Smooth muscle cell (in vitro differentiated cells): Measurements from ENCODE around the gene RCCD1. TPM values are rescaled to one million over a fixed set of nuclear protein-coding genes. Genes with fewer than 3 reads are reported as not detected.

ENCODE experiments used
- DNase-seq: peaks from one replicate; lab custom pipeline; 2025; ENCODE audit not compliant: unreplicated experiment; lab: John Stamatoyannopoulos, UW
- H2AFZ ChIP-seq: fragments of 200-600 bp; sonication (generic); 2 replicates; pipeline ENCODE4 v1.6.0; 2016; ENCODE audit warnings: antibody characterized with exemption, low read depth, mild to moderate bottlenecking
- H3F3A ChIP-seq: fragments of 200-600 bp; sonication (generic); 2 replicates; pipeline ENCODE4 v1.6.0; 2017; ENCODE audit warnings: antibody characterized with exemption, low read depth
- H3K27ac ChIP-seq: fragments of 200-600 bp; sonication (generic); 2 replicates; pipeline ENCODE4 v1.5.1; 2016; ENCODE audit warnings: low read depth, mild to moderate bottlenecking
- H3K27me3 ChIP-seq: fragments of 200-600 bp; sonication (generic); 2 replicates; pipeline ENCODE4 v1.6.1; 2016; ENCODE audit warnings: low read depth, mild to moderate bottlenecking
- H3K36me3 ChIP-seq: fragments of 200-600 bp; sonication (generic); 2 replicates; pipeline ENCODE4 v1.5.1; 2016; ENCODE audit warnings: low read depth
- H3K4me1 ChIP-seq: fragments of 200-600 bp; sonication (generic); 2 replicates; pipeline ENCODE4 v1.5.1; 2016; ENCODE audit warnings: low read depth
- H3K4me2 ChIP-seq: fragments of 200-600 bp; sonication (generic); 2 replicates; pipeline ENCODE4 v1.6.0; 2016; ENCODE audit warnings: mild to moderate bottlenecking
- H3K4me3 ChIP-seq: fragments of 200-600 bp; sonication (generic); 2 replicates; pipeline ENCODE4 v1.5.1; 2016; ENCODE audit warnings: mild to moderate bottlenecking
- H3K79me2 ChIP-seq: fragments of 200-600 bp; sonication (generic); 2 replicates; pipeline ENCODE4 v1.6.0; 2016; ENCODE audit warnings: low read depth, mild to moderate bottlenecking
- H3K9ac ChIP-seq: fragments of 200-600 bp; sonication (generic); 2 replicates; pipeline ENCODE4 v1.6.0; 2016; ENCODE audit warnings: low read depth
- H3K9me3 ChIP-seq: fragments of 200-600 bp; sonication (generic); replicated peaks from 2 replicates; pipeline ENCODE4 v1.5.1; 2016; ENCODE audit warnings: low read depth
- H4K20me1 ChIP-seq: fragments of 200-600 bp; sonication (generic); 2 replicates; pipeline ENCODE4 v1.6.0; 2016; ENCODE audit warnings: low read depth
- CTCF ChIP-seq: fragments of 200-600 bp; sonication (generic); IDR thresholded peaks from 2 replicates; pipeline ENCODE4 v1.5.1; 2017; ENCODE audit warnings: borderline replicate concordance, mild to moderate bottlenecking, antibody characterized with exemption; ENCODE audit not compliant: insufficient read depth, poor library complexity, severe bottlenecking
- WGBS: methylation state at CpG from one replicate; pipeline ENCODE4 v1.1.7; 2016; ENCODE audit warnings: low lambda C conversion rate; 5-methylcytosine and 5-hydroxymethylcytosine counted together
- polyA plus RNA-seq: library from polyadenylated mRNA; unstranded; fragments of >200 nt; fragmentation: Nextera tagmentation; extraction: Ambion mirVana; gene quantifications from 2 replicates; pipeline ENCODE4 v1.2.1, GENCODE V29; 2016
- total RNA-seq: library from RNA; depleted of rRNA; stranded (reverse); fragments of >200 nt; gene quantifications from 2 replicates; pipeline ENCODE4 v1.2.3, GENCODE V29; 2014

The RCCD1 gene
- total and polyA plus RNA-seq, 2 experiments from 2014 or later, result 4.4 to 9.2 TPM

- H3F3A ChIP-seq, result no peaks in the 10 kb centered on the region
- no peaks in the 10 kb centered on the region for H4K20me1 ChIP-seq
- TF ChIP-seq CTCF, result no peak
- H3K27me3 ChIP-seq, result no peaks in the 10 kb centered on the region
- WGBS, result 90% methylated on average over 7 of the region's 7 CpGs
- H3K4me1 ChIP-seq, result peaks cover 14% of the 10 kb centered on the region
- H3K79me2 ChIP-seq, result peaks cover 100% of the 10 kb centered on the region
- H3K27ac ChIP-seq, result no peak overlapping the region
- no peaks in the 10 kb centered on the region for H3K36me3 ChIP-seq
- H2AFZ ChIP-seq, result no peak overlapping the region
- DNase-seq, result no peak
- H3K9me3 ChIP-seq, result no peaks in the 10 kb centered on the region
- H3K4me2 ChIP-seq, result no peak overlapping the region
- no peak overlapping the region for H3K4me3 ChIP-seq
- H3K9ac ChIP-seq, result no peak overlapping the region
Measured at GRCh38 chr15:90989040-90989768, 34.5 kb downstream of the RCCD1 start.

- no peak for TF ChIP-seq CTCF
- no peaks in the 10 kb centered on the region for H3F3A ChIP-seq
- 99% methylated on average over 4 of the region's 4 CpGs for WGBS
- H3K4me1 ChIP-seq, result peaks cover 14% of the 10 kb centered on the region
- no peak overlapping the region for H3K4me3 ChIP-seq
- no peak overlapping the region for H3K27ac ChIP-seq
- H3K9me3 ChIP-seq, result no peaks in the 10 kb centered on the region
- no peak for DNase-seq
- no peaks in the 10 kb centered on the region for H3K36me3 ChIP-seq
- no peak overlapping the region for H3K4me2 ChIP-seq
- peaks cover 89% of the 10 kb centered on the region for H3K79me2 ChIP-seq
- no peaks in the 10 kb centered on the region for H3K27me3 ChIP-seq
- no peaks in the 10 kb centered on the region for H4K20me1 ChIP-seq
- no peak overlapping the region for H2AFZ ChIP-seq
- no peak overlapping the region for H3K9ac ChIP-seq
Measured at GRCh38 chr15:90990446-90990845, 35.8 kb downstream of the RCCD1 start.

- Histone ChIP-seq H3K36me3 (no peaks in the 10 kb centered on the region), H3K27ac (no peak overlapping the region), H3F3A (no peaks in the 10 kb centered on the region), H3K9me3 (no peaks in the 10 kb centered on the region), H2AFZ (no peak overlapping the region), H3K79me2 (peaks cover 80% of the 10 kb centered on the region), H3K4me2 (no peak overlapping the region), H3K27me3 (no peaks in the 10 kb centered on the region), H3K4me1 (peaks cover 14% of the 10 kb centered on the region), H3K9ac (no peak overlapping the region), H4K20me1 (no peaks in the 10 kb centered on the region), H3K4me3 (no peak overlapping the region)
- TF ChIP-seq CTCF, result no peak
- DNase-seq, result no peak
- whole genome bisulfite sequencing, result 84% methylated on average over 6 of the region's 6 CpGs
Measured at GRCh38 chr15:90991587-90992285, 37.1 kb downstream of the RCCD1 start.
